Common myeloid progenitor, CD34-positive (primary cell): ENCODE data around the gene WDR88.
A peak's percentile ranks its signal among the peaks of the same experiment; 100 is the strongest.

Experiments used
- CTCF ChIA-PET: fragments of 350-600 bp; sonication (Branson Sonifier 250); formaldehyde crosslinking; loops from one replicate; lab custom pipeline; 2021; ENCODE audit warnings: antibody characterized with exemption; lab: Charles Lee
- POLR2A ChIA-PET: fragments of 350-600 bp; sonication (Branson Sonifier 250); formaldehyde crosslinking; loops from one replicate; lab custom pipeline; 2021; ENCODE audit warnings: antibody characterized with exemption; lab: Charles Lee
- DNase-seq, 3 donors: peaks; one replicate each; pipeline versions ENCODE4 v3.0.0 to v3.0.0-alpha.2; 2013
- H3K27ac ChIP-seq, 2 experiments: 1 replicate in 1 of 2; 2 replicates in 1 of 2; pipeline ENCODE4 v1.7.0; 2013; ENCODE audit warnings: inconsistent platforms in 2 of 2, low read length in 2 of 2, mild to moderate bottlenecking in 2 of 2, low read depth in 1 of 2, moderate library complexity in 1 of 2; ENCODE audit not compliant: severe bottlenecking in 2 of 2, insufficient read depth in 1 of 2, poor library complexity in 1 of 2
- H3K27me3 ChIP-seq, 5 experiments: replicated peaks in 2 of 5; 1 replicate in 3 of 5; 2 replicates in 2 of 5; pipeline versions ENCODE4 v1.6.1 to v1.7.0; 2013; ENCODE audit warnings: low read length in 4 of 5, mild to moderate bottlenecking in 2 of 5, moderate library complexity in 2 of 5, inconsistent platforms in 1 of 5; ENCODE audit not compliant: insufficient read depth in 5 of 5, control insufficient read depth in 4 of 5
- H3K36me3 ChIP-seq, 4 experiments: 1 replicate in 2 of 4; 2 replicates in 2 of 4; pipeline versions ENCODE4 v1.6.1 to v1.7.0; 2013; ENCODE audit warnings: low read length in 3 of 4, control low read depth in 1 of 4, mild to moderate bottlenecking in 1 of 4; ENCODE audit not compliant: control insufficient read depth in 4 of 4, insufficient read depth in 4 of 4
- H3K4me1 ChIP-seq, 4 experiments: 1 replicate in 3 of 4; 2 replicates in 1 of 4; pipeline versions ENCODE4 v1.6.1 to v1.7.1; 2013; ENCODE audit warnings: low read length in 3 of 4, mild to moderate bottlenecking in 3 of 4, control low read depth in 1 of 4, inconsistent platforms in 1 of 4, moderate library complexity in 1 of 4; ENCODE audit not compliant: control insufficient read depth in 4 of 4, insufficient read depth in 4 of 4; ENCODE audit errors: control extremely low read depth in 1 of 4
- H3K4me3 ChIP-seq, 7 experiments: 1 replicate in 4 of 7; 2 replicates in 3 of 7; pipeline versions ENCODE4 v1.5.1 to v1.7.0; 2013; ENCODE audit warnings: mild to moderate bottlenecking in 7 of 7, low read length in 6 of 7, moderate library complexity in 6 of 7, inconsistent platforms in 2 of 7, low read depth in 2 of 7, control low read depth in 1 of 7; ENCODE audit not compliant: insufficient read depth in 4 of 7, control insufficient read depth in 1 of 7; ENCODE audit errors: extremely low read depth in 1 of 7
- H3K9me3 ChIP-seq, 5 experiments: 1 replicate in 4 of 5; 2 replicates in 1 of 5; pipeline versions ENCODE4 v1.6.1 to v1.7.1; 2013; ENCODE audit warnings: low read length in 4 of 5, mild to moderate bottlenecking in 2 of 5, inconsistent platforms in 1 of 5, low read depth in 1 of 5, moderate library complexity in 1 of 5; ENCODE audit not compliant: control insufficient read depth in 4 of 5, insufficient read depth in 2 of 5; ENCODE audit errors: control extremely low read depth in 1 of 5
- WGBS: methylation state at CpG from one replicate; pipeline ENCODE4 v1.1.5; 2013; ENCODE audit not compliant: insufficient coverage; 5-methylcytosine and 5-hydroxymethylcytosine counted together

The WDR88 gene

DNA sequence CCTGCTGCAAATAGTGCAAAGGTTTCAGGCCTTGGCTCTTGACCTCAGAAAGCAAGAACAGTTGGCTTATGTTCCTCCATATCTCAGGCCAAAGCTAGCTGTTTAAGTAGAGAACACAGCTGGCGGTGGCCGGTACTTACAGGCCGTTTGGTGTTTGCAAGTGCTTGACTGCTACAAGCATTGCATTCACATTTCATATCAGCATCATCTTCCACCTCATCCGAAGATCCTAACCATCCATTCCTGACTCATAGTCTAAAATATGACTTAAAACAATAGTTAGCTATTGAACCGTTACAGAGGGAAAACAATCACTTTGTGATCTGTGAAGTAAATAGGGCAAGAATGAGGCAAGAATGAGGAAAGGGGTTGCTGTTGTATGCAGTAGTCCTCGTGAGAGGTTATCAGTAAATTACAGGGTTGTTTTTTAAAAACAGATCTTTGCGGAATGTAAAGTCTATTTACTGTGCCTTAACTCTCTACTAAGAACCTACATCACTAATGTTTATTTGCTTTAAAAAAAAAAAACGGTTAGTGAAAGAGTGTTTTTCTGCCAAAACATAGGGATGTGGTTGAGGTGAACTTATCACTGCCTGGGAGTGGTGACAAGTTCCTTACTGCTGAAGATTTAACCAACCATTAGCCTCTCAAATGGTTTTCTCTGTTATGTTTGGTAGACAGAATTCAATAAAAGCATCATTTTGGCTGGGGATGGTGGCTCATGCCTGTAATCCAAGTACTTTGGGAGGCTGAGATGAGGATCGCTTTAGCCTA, 21.6 kb upstream of the WDR88 start:
- Histone ChIP-seq H3K27me3 (no peaks in the 10 kb centered on the region), H3K4me1 (no peaks in the 10 kb centered on the region), H3K27ac (no peak overlapping the region), H3K36me3 (peaks cover 7 to 73% (median 46%) of the 10 kb centered on the region in 4 experiments), H3K4me3 (no peak overlapping the region), H3K9me3 (no peaks in the 10 kb centered on the region)
- WGBS, result 100% methylated on average over 2 of the region's 9 CpGs
- CTCF ChIA-PET, result interaction anchor here (0.8 kb wide), 1 partner anchor 134 kb away, joined by 3 read pairs; no protein-coding TSS in a partner anchor
- POLR2A ChIA-PET, result no interaction called here
- no peak for DNase-seq

DNA sequence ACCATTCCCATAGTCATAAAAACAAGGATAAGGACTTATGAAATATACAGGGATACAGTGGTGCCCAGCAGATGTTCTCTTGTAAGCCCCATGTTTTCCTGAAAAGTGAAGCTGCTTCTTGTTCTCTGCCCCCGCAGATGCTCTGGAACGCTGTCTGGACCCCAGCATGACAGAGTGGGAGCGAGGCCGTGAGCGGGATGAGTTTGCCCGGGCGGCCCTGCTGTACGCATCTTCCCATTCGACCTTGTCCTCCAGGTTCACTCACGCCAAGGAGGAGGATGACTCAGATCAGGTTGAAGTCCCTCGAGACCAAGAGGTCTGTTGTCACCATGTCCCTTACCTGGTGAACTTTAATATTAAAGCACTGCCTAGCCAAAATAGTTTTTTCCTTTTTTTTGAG, 20.3 kb upstream of the WDR88 start:
- Histone ChIP-seq H3K4me1 (no peaks in the 10 kb centered on the region), H3K27me3 (no peaks in the 10 kb centered on the region), H3K27ac (no peak overlapping the region), H3K36me3 (peaks cover 10 to 78% (median 48%) of the 10 kb centered on the region in 4 experiments), H3K9me3 (no peaks in the 10 kb centered on the region), H3K4me3 (no peak overlapping the region)
- DNase-seq, result no peak
- POLR2A ChIA-PET, result no interaction called here
- 100% methylated on average over 7 of the region's 11 CpGs for WGBS
- CTCF ChIA-PET, result interaction anchor here (1.2 to 2.2 kb wide), 2 partner anchors 13 to 81 kb away, joined by 3 to 9 read pairs; no protein-coding TSS in a partner anchor

DNA sequence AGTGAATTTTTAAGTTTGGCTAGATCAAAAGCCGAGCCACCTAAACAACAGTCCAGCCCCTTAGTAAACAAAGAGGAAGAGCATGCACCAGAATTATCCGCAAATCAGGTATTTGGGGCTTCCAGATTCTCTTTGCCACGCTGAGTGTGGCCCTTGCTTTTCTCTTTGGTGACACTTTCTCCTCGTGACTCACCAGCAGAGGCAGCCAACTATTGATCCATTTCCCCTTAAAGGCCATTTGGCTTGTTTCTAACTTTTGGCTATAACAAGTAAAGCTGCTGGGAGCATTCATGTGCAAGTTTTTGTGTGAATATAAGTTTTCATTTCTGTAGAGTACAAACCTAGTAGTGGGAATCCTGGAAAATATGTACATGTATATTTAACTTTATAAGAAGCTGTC, 17.6 kb upstream of the WDR88 start:
- Histone ChIP-seq H3K9me3 (no peaks in the 10 kb centered on the region), H3K4me1 (no peaks in the 10 kb centered on the region), H3K36me3 (peaks cover 18 to 75% (median 46%) of the 10 kb centered on the region in 4 experiments), H3K27ac (no peak overlapping the region), H3K27me3 (no peaks in the 10 kb centered on the region), H3K4me3 (no peak overlapping the region)
- no peak for DNase-seq
- CTCF ChIA-PET, result interaction anchor here (0.6 kb wide), 1 partner anchor 199 kb away, joined by 3 read pairs; no protein-coding TSS in a partner anchor
- 95% methylated on average over 3 of the region's 4 CpGs for WGBS
- POLR2A ChIA-PET, result no interaction called here

DNA sequence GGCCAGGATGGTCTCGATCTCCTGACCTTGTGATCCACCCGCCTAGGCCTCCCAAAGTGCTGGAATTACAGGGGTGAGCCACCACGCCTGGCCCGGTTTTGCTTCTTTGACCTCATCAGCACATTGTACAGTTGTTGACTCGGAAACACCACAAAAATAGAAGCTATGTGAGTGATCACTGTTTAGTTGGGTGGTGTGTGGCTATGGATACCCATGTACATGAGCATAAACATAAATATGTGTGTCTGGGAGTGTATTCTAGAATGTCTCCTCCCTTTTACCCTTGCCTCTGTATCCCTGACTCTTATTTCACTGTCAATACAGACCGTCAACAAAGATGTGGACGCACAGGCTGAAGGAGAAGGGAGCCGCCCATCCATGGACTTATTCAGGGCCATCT, 14.4 kb upstream of the WDR88 start:
- 100% methylated on average over 3 of the region's 8 CpGs for WGBS
- no peaks in the 10 kb centered on the region for H3K27me3 ChIP-seq
- POLR2A ChIA-PET, result no interaction called here
- H3K27ac ChIP-seq, result no peak overlapping the region
- DNase-seq, result no peak
- no peaks in the 10 kb centered on the region for H3K9me3 ChIP-seq
- H3K36me3 ChIP-seq, result peaks cover 18 to 55% (median 28%) of the 10 kb centered on the region in 4 experiments
- H3K4me3 ChIP-seq, result no peak overlapping the region
- no peaks in the 10 kb centered on the region for H3K4me1 ChIP-seq
- CTCF ChIA-PET, result interaction anchor here (1.0 to 3.5 kb wide), 3 partner anchors 8 to 142 kb away, joined by 3 to 38 read pairs (median 4); no protein-coding TSS in a partner anchor

DNA sequence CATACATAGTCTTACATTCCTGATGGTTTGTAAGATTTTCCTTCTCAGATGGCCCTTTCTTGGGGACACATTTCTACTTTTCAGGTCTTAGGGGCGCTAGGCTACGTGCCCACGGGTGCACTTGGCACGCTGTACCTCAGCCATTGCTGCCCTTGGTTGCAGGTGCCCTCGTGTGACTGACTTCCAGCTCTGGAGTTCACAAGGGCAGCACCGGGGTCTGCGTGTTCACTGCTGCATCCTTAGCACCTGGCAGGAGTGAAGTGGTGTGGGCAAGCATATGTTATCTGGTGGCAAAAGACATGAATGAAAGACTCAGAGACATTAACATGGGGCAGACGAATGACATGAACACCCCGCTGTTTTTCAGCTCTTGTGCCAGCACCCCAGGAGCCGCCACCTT, 13.3 kb upstream of the WDR88 start:
- POLR2A ChIA-PET, result no interaction called here

DNA sequence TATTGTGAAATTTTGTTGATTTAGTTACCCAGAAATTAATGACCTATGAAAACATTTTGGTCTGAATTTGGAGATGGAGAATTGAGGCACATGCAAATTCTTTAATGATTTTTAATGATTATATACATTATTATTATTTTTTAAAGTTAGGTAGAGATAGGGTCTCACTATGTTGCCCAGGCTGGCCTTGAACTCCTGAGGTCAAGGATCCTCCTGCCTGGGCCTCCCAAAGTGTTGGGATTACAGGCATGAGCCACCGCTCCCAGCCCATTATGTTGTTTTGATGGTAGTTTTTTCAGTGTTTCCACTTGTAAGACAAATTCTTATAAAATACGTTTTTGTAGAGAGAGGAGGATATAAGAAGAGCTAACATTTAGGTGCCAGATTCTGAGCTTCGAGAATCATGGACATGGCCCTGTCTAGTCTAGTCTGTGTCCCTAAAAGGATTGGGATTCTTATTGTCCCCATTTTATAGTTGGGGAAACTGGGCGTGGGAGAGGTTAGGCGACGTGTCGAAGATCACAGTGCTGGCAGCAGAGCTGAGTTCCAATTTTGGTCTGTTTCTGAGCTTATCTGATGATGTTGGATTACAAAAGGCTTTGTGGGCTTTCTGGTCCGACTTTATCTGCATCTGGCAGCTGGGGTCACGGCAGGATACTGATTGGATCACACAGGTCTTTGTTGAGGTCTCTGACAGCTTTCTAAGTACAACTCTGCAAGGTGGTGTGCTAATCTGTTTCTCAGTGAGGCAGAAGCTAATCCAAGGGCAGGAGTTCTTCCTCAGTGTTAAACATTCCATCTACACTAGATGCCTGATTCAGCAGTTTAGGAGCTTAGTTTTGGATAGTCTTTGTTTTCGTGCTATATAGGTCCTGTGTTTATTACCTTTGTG, 7.5 kb upstream of the WDR88 start:
- peaks cover 10 to 37% (median 16%) of the 10 kb centered on the region in 4 experiments for H3K36me3 ChIP-seq
- no peak overlapping the region for H3K4me3 ChIP-seq
- ChIA-PET CTCF (interaction anchor here (0.6 to 3.0 kb wide), 11 partner anchors 8 to 463 kb away, joined by 3 to 27 read pairs (median 4); no protein-coding TSS in a partner anchor), POLR2A (no interaction called here)
- H3K27me3 ChIP-seq, result no peaks in the 10 kb centered on the region
- 51% methylated on average over 7 of the region's 10 CpGs for WGBS
- peak overlapping the region in 1 of 2 experiments; percentile 77 for H3K27ac ChIP-seq
- peaks cover 0 to 3% (median 0%) of the 10 kb centered on the region in 4 experiments for H3K4me1 ChIP-seq
- H3K9me3 ChIP-seq, result no peaks in the 10 kb centered on the region
- DNase-seq, result peak; percentile 30 to 79 (median 71)

More for the DNA sequence above, 13.3 kb upstream of the WDR88 start:
- Histone ChIP-seq H3K27me3 (no peaks in the 10 kb centered on the region), H3K9me3 (no peaks in the 10 kb centered on the region), H3K4me1 (no peaks in the 10 kb centered on the region), H3K4me3 (no peak overlapping the region), H3K36me3 (peaks cover 18 to 50% (median 24%) of the 10 kb centered on the region in 4 experiments), H3K27ac (no peak overlapping the region)
- CTCF ChIA-PET, result interaction anchor here (1.0 to 3.5 kb wide), 5 partner anchors 9 to 518 kb away, joined by 3 to 38 read pairs (median 3); no protein-coding TSS in a partner anchor
- no peak for DNase-seq
- 98% methylated on average over 10 of the region's 10 CpGs for WGBS
